Right kidney (tissue), 9 donors: ENCODE data around the gene ZMAT1.
"Not testable (repeated sequence)": the region's sequence is repeated elsewhere in the genome, so short reads cannot be mapped to it uniquely, and the experiment has no call there.

Source experiments
- DNase-seq: peaks from one replicate; pipeline ENCODE4 v3.0.0-alpha.2; 2016
- long read RNA-seq, 8 donors: transcript quantifications; one replicate each; lab custom pipeline, GENCODE V29; 2026

ZMAT1 gene
- long read RNA-seq, donor 1, full-length matches to known transcripts = 15 of 21 reads
- long read RNA-seq, donor 1, partial matches to known transcripts = 6 of 21 reads
- long read RNA-seq, donor 1, other reads (novel, unspliced or antisense) = 0 of 21 reads
- long read RNA-seq, donor 2, full-length matches to known transcripts = 1 of 1 reads
- long read RNA-seq, donor 2, partial matches to known transcripts = 0 of 1 reads
- long read RNA-seq, donor 2, other reads (novel, unspliced or antisense) = 0 of 1 reads
- long read RNA-seq, donor 3, full-length matches to known transcripts = 5 of 5 reads
- long read RNA-seq, donor 3, partial matches to known transcripts = 0 of 5 reads
- long read RNA-seq, donor 3, other reads (novel, unspliced or antisense) = 0 of 5 reads
- long read RNA-seq, donor 4, full-length matches to known transcripts = 6 of 6 reads
- long read RNA-seq, donor 4, partial matches to known transcripts = 0 of 6 reads
- long read RNA-seq, donor 4, other reads (novel, unspliced or antisense) = 0 of 6 reads
- long read RNA-seq, donor 5, full-length matches to known transcripts = 5 of 5 reads
- long read RNA-seq, donor 5, partial matches to known transcripts = 0 of 5 reads
- long read RNA-seq, donor 5, other reads (novel, unspliced or antisense) = 0 of 5 reads
- long read RNA-seq, donor 6, full-length matches to known transcripts = 2 of 8 reads
- long read RNA-seq, donor 6, partial matches to known transcripts = 6 of 8 reads
- long read RNA-seq, donor 6, other reads (novel, unspliced or antisense) = 0 of 8 reads
- long read RNA-seq, donor 7, full-length matches to known transcripts = 6 of 6 reads
- long read RNA-seq, donor 7, partial matches to known transcripts = 0 of 6 reads
- long read RNA-seq, donor 7, other reads (novel, unspliced or antisense) = 0 of 6 reads
- long read RNA-seq, donor 8, full-length matches to known transcripts = 12 of 12 reads
- long read RNA-seq, donor 8, partial matches to known transcripts = 0 of 12 reads
- long read RNA-seq, donor 8, other reads (novel, unspliced or antisense) = 0 of 12 reads

- peak; percentile 84 for DNase-seq
These were observed at the start of gene ZMAT1 for GRCh38 chrX:101931488-101932248. TSS of gene ZMAT1 (minus strand) at chrX:101932027. CDS start at chrX:101932008, 19 bp downstream.

- DNase-seq = no peak
These were observed 45.3 kb upstream of the ZMAT1 start for GRCh38 chrX:101977106-101977505.

- no peak for DNase-seq
These were observed 41.2 kb upstream of the ZMAT1 start for GRCh38 chrX:101973066-101973465.

- DNase-seq = not testable (repeated sequence)
These were observed 33.2 kb upstream of the ZMAT1 start for GRCh38 chrX:101964923-101965539.

- no peak for DNase-seq
These were observed 26.3 kb upstream of the ZMAT1 start for GRCh38 chrX:101958139-101958538.

GRCh38 chrX:101957174-101957573, 25.3 kb upstream of the ZMAT1 start:
- DNase-seq = no peak

- no peak for DNase-seq
These were observed 24.7 kb upstream of the ZMAT1 start for GRCh38 chrX:101956556-101956955.

- DNase-seq = no peak
These were observed 18.8 kb upstream of the ZMAT1 start for GRCh38 chrX:101950581-101950980.

GRCh38 chrX:101932249-101932570, 383 bp upstream of the ZMAT1 start:
- no peak for DNase-seq

- DNase-seq = no peak
These were observed 715 bp downstream of the ZMAT1 start for GRCh38 chrX:101931136-101931487.

GRCh38 chrX:101925733-101926132, 6.1 kb downstream of the ZMAT1 start:
- no peak for DNase-seq

GRCh38 chrX:101918751-101919150, 13.1 kb downstream of the ZMAT1 start:
- DNase-seq = no peak

- no peak for DNase-seq
These were observed 25.6 kb downstream of the ZMAT1 start for GRCh38 chrX:101906136-101906796.

GRCh38 chrX:101904996-101905395, 26.8 kb downstream of the ZMAT1 start:
- DNase-seq = no peak
